HG03460 (cell line): Measurements from ENCODE around the gene SLC13A3.
A peak's percentile ranks its signal among the peaks of the same experiment; 100 is the strongest.

Experiments used
- ATAC-seq: cut with Tn5 transposase; IDR thresholded peaks from one replicate; pipeline ENCODE4 v1.9.1; 2021; ENCODE audit not compliant: unreplicated experiment

Gene SLC13A3

GRCh38 chr20:46562009-46562372 is 89.3 kb downstream of the SLC13A3 start:
- no peak for ATAC-seq

- ATAC-seq = no peak
Measured at GRCh38 chr20:46559685-46560440, 91.4 kb downstream of the SLC13A3 start.

GRCh38 chr20:46559001-46559400 is 92.3 kb downstream of the SLC13A3 start:
- no peak for ATAC-seq

- no peak for ATAC-seq
Measured at GRCh38 chr20:46558511-46558959, 92.7 kb downstream of the SLC13A3 start.

- ATAC-seq = no peak
Measured at GRCh38 chr20:46557231-46557956, 93.9 kb downstream of the SLC13A3 start.

- ATAC-seq = no peak
Measured at GRCh38 chr20:46555370-46555956, 95.8 kb downstream of the SLC13A3 start.

- no peak for ATAC-seq
Measured at GRCh38 chr20:46554828-46555227, 96.4 kb downstream of the SLC13A3 start.

- no peak for ATAC-seq
Measured at GRCh38 chr20:46553926-46554325, 97.3 kb downstream of the SLC13A3 start.

- ATAC-seq = peak; percentile 69
Measured at GRCh38 chr20:46552460-46553420, 98.5 kb downstream of the SLC13A3 start.

- no peak for ATAC-seq
Measured at GRCh38 chr20:46551522-46552381, 99.5 kb downstream of the SLC13A3 start.

GRCh38 chr20:46550461-46550860 is 100.8 kb downstream of the SLC13A3 start, which contains the start of gene OCSTAMP:
OCSTAMP (minus strand) TSS chr20:46550654; CDS start chr20:46550560, 94 bp downstream.
- ATAC-seq = no peak

GRCh38 chr20:46549188-46549972 is 101.9 kb downstream of the SLC13A3 start:
- no peak for ATAC-seq

GRCh38 chr20:46548688-46549087 is 102.6 kb downstream of the SLC13A3 start:
- no peak for ATAC-seq

- no peak for ATAC-seq
Measured at GRCh38 chr20:46547995-46548394, 103.3 kb downstream of the SLC13A3 start.

GRCh38 chr20:46546936-46547335 is 104.3 kb downstream of the SLC13A3 start:
- no peak for ATAC-seq

GRCh38 chr20:46546298-46546697 is 105.0 kb downstream of the SLC13A3 start:
- ATAC-seq = no peak

- ATAC-seq = no peak
Measured at GRCh38 chr20:46545827-46546138, 105.5 kb downstream of the SLC13A3 start.

- ATAC-seq = no peak
Measured at GRCh38 chr20:46545077-46545826, 106.0 kb downstream of the SLC13A3 start.
